Measurements from ENCODE around the gene MDK.

- no peak for TF ChIP-seq CTCF (conservative IDR thresholded peaks at IDR 0.05; ENCODE audit: low read depth in 2 of 2)
- TF ChIP-seq EZH2 (IDR thresholded peaks at IDR 0.05; ENCODE audit: low read depth, unreplicated experiment): no peak
- TF ChIP-seq CREB1 (CRISPR knock-in tag; IDR thresholded peaks at IDR 0.05; ENCODE audit: low read depth): no peak
Measured at GRCh38 chr11:46402957-46403902, 21.8 kb downstream of the MDK start.

Measured in GM23338 (cell line).